ENCODE measurements around the gene EFNA4. TPM values are rescaled to one million over a fixed set of nuclear protein-coding genes. Genes with fewer than 3 reads are reported as not detected.

EFNA4 gene
- total RNA-seq, 1 experiment from 2014 or later, result 9.8 TPM

GRCh38 chr1:155061381-155062150 lies 2.0 kb upstream of the EFNA4 start:
- H3K4me1 ChIP-seq (ENCODE audit: control insufficient read depth in 1 of 2, insufficient read depth in 2 of 2, low read length in 2 of 2), result peaks cover 21 to 35% of the 10 kb centered on the region in 2 experiments
- H3K4me3 ChIP-seq (replicated peaks in 1 of 2; ENCODE audit: low read depth in 1 of 2, low read length in 2 of 2), result no peak overlapping the region
- 0 out of 2 replicates have a peak, but pooled peaks cover 5% of the 10 kb centered on the region for H3K79me2 ChIP-seq (ENCODE audit: insufficient read depth, low read length)
- H3K36me3 ChIP-seq (ENCODE audit: control insufficient read depth in 1 of 2, insufficient read depth in 2 of 2, low read length in 2 of 2), result peaks cover 13 to 24% of the 10 kb centered on the region in 2 experiments; a peak in 3 of 4 replicates
- ChIA-PET CTCF (interaction anchor here (0.6 to 1.9 kb wide), 15 partner anchors 9 to 169 kb away, joined by 3 to 21 read pairs (median 3); partner anchors contain the start of genes ADAM15, PBXIP1 and PMVK), POLR2A (interaction anchor here (1.0 kb wide), 2 partner anchors 17 to 88 kb away, joined by 3 to 4 read pairs; no protein-coding TSS in a partner anchor), RAD21 (ENCODE audit: low non-redundant PET in 1 of 2, low total read pairs in 2 of 2, uncharacterized antibody in 2 of 2, unreplicated experiment in 2 of 2) (interaction anchor here in 1 of 2 experiments (1.0 to 1.2 kb wide), 2 partner anchors 9 to 23 kb away, joined by 8 read pairs; no protein-coding TSS in a partner anchor)
- ATAC-seq (peak; percentile 50), DNase-seq (ENCODE audit: low read depth, low spot score) (peak; percentile 73)
- BruUV-seq (replicated peaks), result no TSS peak
- peak overlapping the region; percentile 33; the same call in 1 of the 2 replicates for H3K9ac ChIP-seq (ENCODE audit: low read length)
- no peaks in the 10 kb centered on the region for H3K9me3 ChIP-seq (ENCODE audit: control insufficient read depth in 1 of 2, insufficient read depth in 1 of 2, low read depth in 1 of 2, low read length in 2 of 2)
- H4K20me1 ChIP-seq (ENCODE audit: insufficient read depth), result no peaks in the 10 kb centered on the region
- H3K9me2 ChIP-seq (ENCODE audit: insufficient read depth), result no peaks in the 10 kb centered on the region
- TF ChIP-seq RAD21 (IDR thresholded peaks at IDR 0.05; ENCODE audit: low read depth) (peak; percentile 98), REST (IDR thresholded peaks at IDR 0.05; ENCODE audit: low read depth) (no peak), CTCF (IDR thresholded peaks at IDR 0.05 in 2 of 3, conservative IDR thresholded peaks at IDR 0.05 in 1 of 3; ENCODE audit: borderline replicate concordance in 1 of 3, insufficient read depth in 1 of 3, low read depth in 2 of 3, low read length in 2 of 3) (peak; percentile 82 to 99 (median 98))
- H3K27me3 ChIP-seq (ENCODE audit: insufficient read depth, low read length), result no peaks in the 10 kb centered on the region
- intact Hi-C loops (cut with micrococcal nuclease), result loop anchor here (1.0 to 5.0 kb wide), 5 partner anchors 23 to 504 kb away; partner anchors contain the start of genes CKS1B, SHC1 and UBE2Q1
- H3K27ac ChIP-seq (ENCODE audit: low read depth, low read length), result peak overlapping the region; percentile 56
- H2AFZ ChIP-seq (ENCODE audit: low read depth, low read length, poor library complexity, severe bottlenecking), result no peak overlapping the region
- H3K4me2 ChIP-seq (ENCODE audit: low read length), result peak overlapping the region; percentile 95; the same call in 1 of the 2 replicates
